Nephron progenitor cell (in vitro differentiated cells): ENCODE results near the gene TSEN2.
A peak's percentile ranks its signal among the peaks of the same experiment; 100 is the strongest.
"Not testable (repeated sequence)": the region's sequence is repeated elsewhere in the genome, so short reads cannot be mapped to it uniquely, and the experiment has no call there.

Experiments used
- DNase-seq: peaks from one replicate; pipeline ENCODE4 v3.0.0; 2021
- H3K27ac Mint-ChIP-seq: 2 replicates; pipeline ENCODE4 v1.8.0; 2021; ENCODE audit warnings: mild to moderate bottlenecking, moderate library complexity, mixed read lengths
- H3K27me3 Mint-ChIP-seq: 2 replicates; pipeline ENCODE4 v1.8.0; 2021; ENCODE audit warnings: mild to moderate bottlenecking, low read depth, mixed read lengths; ENCODE audit not compliant: poor library complexity
- H3K36me3 Mint-ChIP-seq: 2 replicates; pipeline ENCODE4 v1.8.0; 2021; ENCODE audit warnings: low read depth, mixed read lengths
- H3K4me1 Mint-ChIP-seq: 2 replicates; pipeline ENCODE4 v1.8.0; 2021; ENCODE audit warnings: mixed read lengths
- H3K4me3 Mint-ChIP-seq: 2 replicates; pipeline ENCODE4 v1.8.0; 2021; ENCODE audit warnings: mild to moderate bottlenecking, moderate library complexity, mixed read lengths
- H3K9me3 Mint-ChIP-seq: 2 replicates; pipeline ENCODE4 v1.8.0; 2021; ENCODE audit warnings: mild to moderate bottlenecking, moderate library complexity, mixed read lengths
- CTCF ChIP-seq: fragments of 200-600 bp; sonication (generic); IDR thresholded peaks from 2 replicates; pipeline ENCODE4 v1.5.0; 2021; ENCODE audit warnings: antibody characterized with exemption

Gene TSEN2

GRCh38 chr3:12444582-12445471, 39.5 kb upstream of the TSEN2 start:
- Mint-ChIP-seq H3K27me3 (peaks cover 17% of the 10 kb centered on the region), H3K4me1 (peaks cover 46% of the 10 kb centered on the region)

GRCh38 chr3:12445523-12446240, 38.6 kb upstream of the TSEN2 start:
- peaks cover 54% of the 10 kb centered on the region for H3K4me1 Mint-ChIP-seq
- no peaks in the 10 kb centered on the region for H3K9me3 Mint-ChIP-seq
- no peak overlapping the region for H3K4me3 Mint-ChIP-seq
- TF ChIP-seq CTCF: no peak
- peaks cover 17% of the 10 kb centered on the region for H3K27me3 Mint-ChIP-seq
- peak overlapping the region; percentile 6 for H3K27ac Mint-ChIP-seq
- no peaks in the 10 kb centered on the region for H3K36me3 Mint-ChIP-seq
- DNase-seq: no peak

More at GRCh38 chr3:12444582-12445471, 39.5 kb upstream of the TSEN2 start:
- H3K9me3 Mint-ChIP-seq: no peaks in the 10 kb centered on the region
- no peak overlapping the region for H3K27ac Mint-ChIP-seq
- H3K36me3 Mint-ChIP-seq: no peaks in the 10 kb centered on the region
- no peak overlapping the region for H3K4me3 Mint-ChIP-seq
- no peak for DNase-seq
- no peak for TF ChIP-seq CTCF

DNA sequence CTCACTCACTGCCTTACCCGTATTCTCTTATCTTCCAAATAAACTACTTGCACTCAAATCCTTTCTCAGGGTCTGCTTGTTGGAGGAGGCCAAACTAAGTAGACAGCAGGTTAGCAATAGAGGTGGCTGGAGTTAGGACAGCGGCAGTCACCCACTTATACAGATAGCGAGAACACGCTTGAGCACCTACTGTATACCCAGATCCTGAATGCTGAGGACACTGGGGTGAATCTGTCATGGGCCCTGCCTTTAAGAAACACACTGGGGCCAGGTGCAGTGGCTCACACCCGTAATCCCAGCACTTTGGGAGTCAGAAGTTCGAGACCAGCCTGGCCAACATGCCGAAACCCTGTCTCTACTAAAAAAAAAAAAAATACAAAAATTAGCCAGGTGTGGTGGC, 38.0 kb upstream of the TSEN2 start:
- H3K27ac Mint-ChIP-seq: peak overlapping the region; percentile 71
- peaks cover 17% of the 10 kb centered on the region for H3K27me3 Mint-ChIP-seq

DNA sequence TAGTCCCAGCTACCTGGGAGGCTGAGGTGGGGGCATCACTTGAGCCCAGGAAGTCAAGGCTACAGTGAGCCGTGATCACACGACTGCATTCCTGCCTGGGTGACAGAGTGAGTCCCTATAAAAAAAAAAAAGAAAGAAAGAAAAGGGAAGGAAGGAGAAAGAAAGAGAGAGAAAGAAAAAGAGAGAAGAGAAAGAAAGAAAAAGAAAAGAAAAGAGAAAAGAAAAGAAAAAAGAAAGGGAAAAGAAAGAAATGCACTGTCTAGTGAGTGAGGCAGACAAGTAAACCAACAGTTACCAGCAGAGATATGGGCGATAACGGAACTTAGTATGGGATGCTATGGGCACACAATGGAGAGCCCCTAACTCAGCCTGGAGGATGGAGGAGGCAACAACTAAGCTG, 37.2 kb upstream of the TSEN2 start:
- Mint-ChIP-seq H3K27ac (no peak overlapping the region), H3K9me3 (peaks cover 5% of the 10 kb centered on the region), H3K4me1 (peaks cover 51% of the 10 kb centered on the region), H3K4me3 (no peak overlapping the region), H3K36me3 (no peaks in the 10 kb centered on the region), H3K27me3 (peaks cover 17% of the 10 kb centered on the region)
- no peak for DNase-seq
- no peak for TF ChIP-seq CTCF

More for the DNA sequence above, 38.0 kb upstream of the TSEN2 start:
- Mint-ChIP-seq H3K4me3 (no peak overlapping the region), H3K36me3 (no peaks in the 10 kb centered on the region), H3K4me1 (peaks cover 54% of the 10 kb centered on the region), H3K9me3 (peaks cover under 1% of the 10 kb centered on the region)
- no peak for DNase-seq
- TF ChIP-seq CTCF: no peak

DNA sequence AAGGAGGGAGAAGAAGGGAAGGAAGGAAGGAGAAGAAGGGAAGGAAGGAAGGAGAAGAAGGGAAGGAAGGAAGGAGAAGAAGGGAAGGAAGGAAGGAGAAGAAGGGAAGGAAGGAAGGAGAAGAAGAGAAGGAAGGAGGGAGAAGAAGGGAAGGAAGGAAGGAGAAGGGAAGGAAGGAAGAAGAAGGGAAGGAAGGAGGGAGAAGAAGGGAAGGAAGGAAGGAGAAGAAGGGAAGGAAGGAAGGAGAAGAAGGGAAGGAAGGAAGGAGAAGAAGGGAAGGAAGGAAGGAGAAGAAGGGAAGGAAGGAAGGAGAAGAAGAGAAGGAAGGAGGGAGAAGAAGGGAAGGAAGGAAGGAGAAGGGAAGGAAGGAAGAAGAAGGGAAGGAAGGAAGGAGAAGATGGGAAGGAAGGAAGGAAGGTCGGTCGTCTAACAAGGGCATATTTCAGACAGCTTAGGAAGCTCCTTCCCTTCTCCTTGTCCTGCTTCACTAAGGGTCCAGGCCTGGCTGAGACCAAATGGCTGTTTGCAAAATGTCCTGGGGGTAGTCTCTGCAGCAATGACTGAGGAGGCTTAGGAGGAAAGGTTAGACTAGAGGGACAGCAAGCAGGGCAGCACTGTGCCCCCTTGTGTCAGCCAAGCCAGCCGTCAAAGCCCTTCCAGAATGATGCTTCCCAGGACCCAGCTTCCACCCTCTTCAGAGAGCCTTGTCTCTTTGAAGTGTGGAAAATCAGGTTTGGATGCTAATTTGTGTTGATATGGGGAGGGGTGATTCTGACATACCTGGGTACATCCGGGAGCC, 35.7 kb upstream of the TSEN2 start:
- not testable (repeated sequence) for H3K27ac Mint-ChIP-seq, H3K36me3 Mint-ChIP-seq, H3K4me3 Mint-ChIP-seq, DNase-seq, H3K9me3 Mint-ChIP-seq
- peaks cover 37% of the 10 kb centered on the region for H3K4me1 Mint-ChIP-seq
- H3K27me3 Mint-ChIP-seq: peaks cover 17% of the 10 kb centered on the region
